Measurements from ENCODE around the gene VANGL1. TPM values are rescaled to one million over a fixed set of nuclear protein-coding genes. Genes with fewer than 3 reads are reported as not detected.

Gene VANGL1
- total and polyA plus RNA-seq, 4 donors, result 2.5 to 6.8 (median 3.5) TPM

GRCh38 chr1:115694805-115695204 lies 53.0 kb downstream of the VANGL1 start:
- DNase-seq (ENCODE audit: low spot score), result no peak
- Histone ChIP-seq H3K36me3 (ENCODE audit: control insufficient read depth in 4 of 4, insufficient read depth in 3 of 4, low read depth in 1 of 4, low read length in 3 of 4) (peaks cover 1 to 25% (median 6%) of the 10 kb centered on the region in 4 donors), H3K4me3 (ENCODE audit: low read depth in 1 of 3, low read length in 3 of 3) (no peak overlapping the region), H3K27me3 (ENCODE audit: control insufficient read depth in 4 of 4, insufficient read depth in 4 of 4, low read length in 3 of 4) (no peaks in the 10 kb centered on the region), H3K9me3 (ENCODE audit: control insufficient read depth in 4 of 4, low read length in 3 of 4) (no peaks in the 10 kb centered on the region), H3K9ac (ENCODE audit: low read depth in 1 of 2, low read length in 2 of 2) (no peak overlapping the region), H3K4me1 (ENCODE audit: control insufficient read depth in 4 of 4, insufficient read depth in 4 of 4, low read length in 3 of 4) (no peaks in the 10 kb centered on the region), H3K27ac (ENCODE audit: low read depth in 1 of 2, low read length in 2 of 2) (no peak overlapping the region)
- WGBS, result 97% methylated on average over 3 of the region's 3 CpGs
- TF ChIP-seq FOXA1 (IDR thresholded peaks at IDR 0.05), result no peak
- TF ChIP-seq TAF1 (conservative IDR thresholded peaks at IDR 0.05), result no peak
- no peak for TF ChIP-seq HNF4A (conservative IDR thresholded peaks at IDR 0.05)
- no peak for TF ChIP-seq NR2F2 (IDR thresholded peaks at IDR 0.05)
- no peak for TF ChIP-seq JUND (IDR thresholded peaks at IDR 0.05)
- TF ChIP-seq, protein P1, sequence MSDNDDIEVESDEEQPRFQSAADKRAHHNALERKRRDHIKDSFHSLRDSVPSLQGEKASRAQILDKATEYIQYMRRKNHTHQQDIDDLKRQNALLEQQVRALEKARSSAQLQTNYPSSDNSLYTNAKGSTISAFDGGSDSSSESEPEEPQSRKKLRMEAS (IDR thresholded peaks at IDR 0.05), result no peak
- no peak for TF ChIP-seq REST (IDR thresholded peaks at IDR 0.05)
- TF ChIP-seq ZBTB33 (IDR thresholded peaks at IDR 0.05), result no peak
- no peak for TF ChIP-seq HNF4G (IDR thresholded peaks at IDR 0.05)
- no peak for TF ChIP-seq SP1 (IDR thresholded peaks at IDR 0.05)
- no peak for TF ChIP-seq FOXA2 (IDR thresholded peaks at IDR 0.05)
- TF ChIP-seq, protein P2, sequence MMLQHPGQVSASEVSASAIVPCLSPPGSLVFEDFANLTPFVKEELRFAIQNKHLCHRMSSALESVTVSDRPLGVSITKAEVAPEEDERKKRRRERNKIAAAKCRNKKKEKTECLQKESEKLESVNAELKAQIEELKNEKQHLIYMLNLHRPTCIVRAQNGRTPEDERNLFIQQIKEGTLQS (IDR thresholded peaks at IDR 0.05), result no peak
- TF ChIP-seq YY1 (IDR thresholded peaks at IDR 0.05), result no peak

DNA sequence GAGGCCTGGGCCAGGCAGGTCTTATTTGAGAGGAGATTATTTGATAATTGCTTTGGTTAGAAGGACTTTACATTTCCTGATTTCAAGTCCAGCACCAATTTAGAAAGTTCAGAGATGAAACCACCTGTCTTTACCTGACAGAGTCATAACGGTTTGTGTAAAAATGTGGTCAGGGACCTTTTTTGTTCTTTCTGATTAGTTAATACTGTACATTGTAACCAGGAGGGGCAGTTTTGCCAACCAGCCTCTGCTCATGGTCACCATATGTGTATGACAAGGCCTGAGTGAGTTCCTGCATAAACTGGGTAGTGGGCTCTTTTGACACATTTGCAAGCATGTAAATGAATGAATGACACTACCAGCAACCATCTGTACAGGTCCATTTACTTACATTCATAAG lies 55.8 kb downstream of the VANGL1 start:
- DNase-seq (ENCODE audit: low spot score), result no peak
- 86% methylated on average over 1 of the region's 1 CpG for WGBS
- H3K27ac ChIP-seq (ENCODE audit: low read depth in 1 of 2, low read length in 2 of 2), result no peak overlapping the region
- no peaks in the 10 kb centered on the region for H3K36me3 ChIP-seq (ENCODE audit: control insufficient read depth in 4 of 4, insufficient read depth in 3 of 4, low read depth in 1 of 4, low read length in 3 of 4)
- H3K4me1 ChIP-seq (ENCODE audit: control insufficient read depth in 4 of 4, insufficient read depth in 4 of 4, low read length in 3 of 4), result no peaks in the 10 kb centered on the region
- H3K4me3 ChIP-seq (ENCODE audit: low read depth in 1 of 3, low read length in 3 of 3), result no peak overlapping the region
- peaks cover 0 to 5% (median 0%) of the 10 kb centered on the region in 4 donors for H3K27me3 ChIP-seq (ENCODE audit: control insufficient read depth in 4 of 4, insufficient read depth in 4 of 4, low read length in 3 of 4)
- H3K9ac ChIP-seq (ENCODE audit: low read depth in 1 of 2, low read length in 2 of 2), result no peak overlapping the region
- TF ChIP-seq SP1 (IDR thresholded peaks at IDR 0.05), result no peak
- no peak for TF ChIP-seq TAF1 (conservative IDR thresholded peaks at IDR 0.05)
- TF ChIP-seq RXRA (IDR thresholded peaks at IDR 0.05), result no peak
- TF ChIP-seq NR2F2 (IDR thresholded peaks at IDR 0.05), result no peak
- TF ChIP-seq, protein P3, sequence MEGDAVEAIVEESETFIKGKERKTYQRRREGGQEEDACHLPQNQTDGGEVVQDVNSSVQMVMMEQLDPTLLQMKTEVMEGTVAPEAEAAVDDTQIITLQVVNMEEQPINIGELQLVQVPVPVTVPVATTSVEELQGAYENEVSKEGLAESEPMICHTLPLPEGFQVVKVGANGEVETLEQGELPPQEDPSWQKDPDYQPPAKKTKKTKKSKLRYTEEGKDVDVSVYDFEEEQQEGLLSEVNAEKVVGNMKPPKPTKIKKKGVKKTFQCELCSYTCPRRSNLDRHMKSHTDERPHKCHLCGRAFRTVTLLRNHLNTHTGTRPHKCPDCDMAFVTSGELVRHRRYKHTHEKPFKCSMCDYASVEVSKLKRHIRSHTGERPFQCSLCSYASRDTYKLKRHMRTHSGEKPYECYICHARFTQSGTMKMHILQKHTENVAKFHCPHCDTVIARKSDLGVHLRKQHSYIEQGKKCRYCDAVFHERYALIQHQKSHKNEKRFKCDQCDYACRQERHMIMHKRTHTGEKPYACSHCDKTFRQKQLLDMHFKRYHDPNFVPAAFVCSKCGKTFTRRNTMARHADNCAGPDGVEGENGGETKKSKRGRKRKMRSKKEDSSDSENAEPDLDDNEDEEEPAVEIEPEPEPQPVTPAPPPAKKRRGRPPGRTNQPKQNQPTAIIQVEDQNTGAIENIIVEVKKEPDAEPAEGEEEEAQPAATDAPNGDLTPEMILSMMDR (IDR thresholded peaks at IDR 0.05; ENCODE audit: low read depth, low read length, missing input control), result no peak
- no peak for TF ChIP-seq JUND (IDR thresholded peaks at IDR 0.05)
- TF ChIP-seq HNF4A (conservative IDR thresholded peaks at IDR 0.05), result no peak
- no peak for TF ChIP-seq ZBTB33 (IDR thresholded peaks at IDR 0.05)
- no peak for TF ChIP-seq RAD21 (IDR thresholded peaks at IDR 0.05)
- TF ChIP-seq HNF4G (IDR thresholded peaks at IDR 0.05), result no peak
- no peaks in the 10 kb centered on the region for H3K9me3 ChIP-seq (ENCODE audit: control insufficient read depth in 4 of 4, low read length in 3 of 4)

Data from liver (tissue), 9 donors.